CD4-positive, alpha-beta T cell treated with Interleukin-10 for 1 hour (primary cell): Measurements from ENCODE around the gene ABCB9.
"Not testable (repeated sequence)": the region's sequence is repeated elsewhere in the genome, so short reads cannot be mapped to it uniquely, and the experiment has no call there.

Experiments used
- DNase-seq: peaks from one replicate; pipeline ENCODE4 v3.0.0-alpha.2; 2020

Gene ABCB9

GRCh38 chr12:122965851-122966742 is at the start of gene ABCB9:
ABCB9 (minus strand) TSS chr12:122966463; CDS start chr12:122960235, 6,228 bp downstream.
- DNase-seq: peak; percentile 96

GRCh38 chr12:123014473-123014872 is 48.2 kb upstream of the ABCB9 start:
- not testable (repeated sequence) for DNase-seq

- DNase-seq: no peak
Measured at GRCh38 chr12:123013185-123014095, 47.2 kb upstream of the ABCB9 start.

- no peak for DNase-seq
Measured at GRCh38 chr12:123011701-123012100, 45.4 kb upstream of the ABCB9 start.

- no peak for DNase-seq
Measured at GRCh38 chr12:123010681-123011080, 44.4 kb upstream of the ABCB9 start.

- DNase-seq: no peak
Measured at GRCh38 chr12:123010110-123010509, 43.8 kb upstream of the ABCB9 start.

GRCh38 chr12:123006977-123007376 is 40.7 kb upstream of the ABCB9 start:
- DNase-seq: no peak

GRCh38 chr12:123005081-123005626 is 38.9 kb upstream of the ABCB9 start:
- no peak for DNase-seq

- DNase-seq: no peak
Measured at GRCh38 chr12:123004287-123004686, 38.0 kb upstream of the ABCB9 start.

GRCh38 chr12:123003257-123003656 is 37.0 kb upstream of the ABCB9 start:
- DNase-seq: no peak

- DNase-seq: no peak
Measured at GRCh38 chr12:123001464-123001863, 35.2 kb upstream of the ABCB9 start.

GRCh38 chr12:123000578-123000977 is 34.3 kb upstream of the ABCB9 start:
- DNase-seq: no peak

- DNase-seq: no peak
Measured at GRCh38 chr12:122999986-123000420, 33.7 kb upstream of the ABCB9 start.

- DNase-seq: no peak
Measured at GRCh38 chr12:122999196-122999946, 33.1 kb upstream of the ABCB9 start.

- no peak for DNase-seq
Measured at GRCh38 chr12:122998316-122998715, 32.1 kb upstream of the ABCB9 start.

- no peak for DNase-seq
Measured at GRCh38 chr12:122997343-122998250, 31.3 kb upstream of the ABCB9 start.

- no peak for DNase-seq
Measured at GRCh38 chr12:122996621-122997342, 30.5 kb upstream of the ABCB9 start.

- no peak for DNase-seq
Measured at GRCh38 chr12:122996188-122996601, 29.9 kb upstream of the ABCB9 start.

- no peak for DNase-seq
Measured at GRCh38 chr12:122995503-122996187, 29.4 kb upstream of the ABCB9 start.
